Measurements from ENCODE around the gene ARF5. TPM values are rescaled to one million over a fixed set of nuclear protein-coding genes. Genes with fewer than 3 reads are reported as not detected.
"Not testable (repeated sequence)": the region's sequence is repeated elsewhere in the genome, so short reads cannot be mapped to it uniquely, and the experiment has no call there.

Gene ARF5
- total RNA-seq, 2 donors from 2014 or later, result 107 to 165 TPM

DNA sequence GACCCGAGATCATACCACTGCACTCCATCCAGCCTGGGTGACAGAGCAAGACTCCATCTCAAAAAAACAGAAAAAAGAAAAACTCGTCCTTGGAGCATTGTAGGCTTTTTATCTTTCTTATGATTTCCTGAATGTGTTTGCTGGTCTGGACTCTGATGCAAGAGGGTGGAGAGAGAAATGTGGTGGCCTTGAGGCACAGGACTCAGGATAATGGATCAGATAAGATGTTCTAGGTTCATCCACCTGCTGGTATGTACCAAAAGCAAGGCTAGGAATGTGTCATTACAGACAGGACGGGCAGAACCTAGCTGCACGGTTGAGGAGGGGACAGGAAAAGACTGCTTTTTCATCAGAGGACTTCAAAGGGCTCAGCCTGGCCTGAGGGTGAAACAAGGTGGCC lies 36.3 kb upstream of the ARF5 start:
- TF ChIP-seq, protein P1, sequence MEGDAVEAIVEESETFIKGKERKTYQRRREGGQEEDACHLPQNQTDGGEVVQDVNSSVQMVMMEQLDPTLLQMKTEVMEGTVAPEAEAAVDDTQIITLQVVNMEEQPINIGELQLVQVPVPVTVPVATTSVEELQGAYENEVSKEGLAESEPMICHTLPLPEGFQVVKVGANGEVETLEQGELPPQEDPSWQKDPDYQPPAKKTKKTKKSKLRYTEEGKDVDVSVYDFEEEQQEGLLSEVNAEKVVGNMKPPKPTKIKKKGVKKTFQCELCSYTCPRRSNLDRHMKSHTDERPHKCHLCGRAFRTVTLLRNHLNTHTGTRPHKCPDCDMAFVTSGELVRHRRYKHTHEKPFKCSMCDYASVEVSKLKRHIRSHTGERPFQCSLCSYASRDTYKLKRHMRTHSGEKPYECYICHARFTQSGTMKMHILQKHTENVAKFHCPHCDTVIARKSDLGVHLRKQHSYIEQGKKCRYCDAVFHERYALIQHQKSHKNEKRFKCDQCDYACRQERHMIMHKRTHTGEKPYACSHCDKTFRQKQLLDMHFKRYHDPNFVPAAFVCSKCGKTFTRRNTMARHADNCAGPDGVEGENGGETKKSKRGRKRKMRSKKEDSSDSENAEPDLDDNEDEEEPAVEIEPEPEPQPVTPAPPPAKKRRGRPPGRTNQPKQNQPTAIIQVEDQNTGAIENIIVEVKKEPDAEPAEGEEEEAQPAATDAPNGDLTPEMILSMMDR (IDR thresholded peaks at IDR 0.05), result no peak
- H3K4me1 ChIP-seq (ENCODE audit: control insufficient read depth in 1 of 2, low read depth in 2 of 2), result no peaks in the 10 kb centered on the region
- H3K9me3 ChIP-seq, result no peaks in the 10 kb centered on the region
- H3K4me3 ChIP-seq, result no peak overlapping the region
- no peaks in the 10 kb centered on the region for H3K27me3 ChIP-seq (replicated peaks; ENCODE audit: insufficient read depth)
- no peaks in the 10 kb centered on the region for H3K36me3 ChIP-seq
- ATAC-seq (ENCODE audit: insufficient number of reproducible peaks, low FRiP score, low read depth) (no peak), DNase-seq (ENCODE audit: low spot score) (no peak)
- H3K27ac ChIP-seq, result no peak overlapping the region

DNA sequence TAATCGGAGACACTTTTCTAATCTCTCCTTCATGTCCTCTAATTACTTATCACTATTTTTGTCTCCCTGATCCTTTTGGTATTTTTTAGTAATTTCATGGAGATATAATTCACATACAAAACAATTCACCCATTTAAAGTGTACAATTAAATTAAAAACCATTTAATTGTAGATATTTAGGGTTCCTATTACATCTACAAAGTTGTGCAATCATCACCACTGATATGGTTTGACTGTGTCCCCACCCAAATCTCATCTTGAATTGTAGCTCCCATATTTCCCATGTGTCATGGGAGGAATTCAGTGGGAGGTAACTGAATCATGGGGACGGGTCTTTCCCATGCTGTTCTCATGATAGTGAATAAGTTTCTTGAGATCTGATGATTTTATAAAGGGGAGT lies 31.8 kb upstream of the ARF5 start:
- Histone ChIP-seq H3K27ac (no peak overlapping the region), H3K36me3 (no peaks in the 10 kb centered on the region), H3K4me3 (no peak overlapping the region), H3K9me3 (no peaks in the 10 kb centered on the region), H3K4me1 (ENCODE audit: control insufficient read depth in 1 of 2, low read depth in 2 of 2) (no peaks in the 10 kb centered on the region), H3K27me3 (replicated peaks; ENCODE audit: insufficient read depth) (no peaks in the 10 kb centered on the region)
- TF ChIP-seq, protein P1 (IDR thresholded peaks at IDR 0.05), result no peak
- no peak for DNase-seq (ENCODE audit: low spot score)
- no peak for ATAC-seq (ENCODE audit: insufficient number of reproducible peaks, low FRiP score, low read depth)

DNA sequence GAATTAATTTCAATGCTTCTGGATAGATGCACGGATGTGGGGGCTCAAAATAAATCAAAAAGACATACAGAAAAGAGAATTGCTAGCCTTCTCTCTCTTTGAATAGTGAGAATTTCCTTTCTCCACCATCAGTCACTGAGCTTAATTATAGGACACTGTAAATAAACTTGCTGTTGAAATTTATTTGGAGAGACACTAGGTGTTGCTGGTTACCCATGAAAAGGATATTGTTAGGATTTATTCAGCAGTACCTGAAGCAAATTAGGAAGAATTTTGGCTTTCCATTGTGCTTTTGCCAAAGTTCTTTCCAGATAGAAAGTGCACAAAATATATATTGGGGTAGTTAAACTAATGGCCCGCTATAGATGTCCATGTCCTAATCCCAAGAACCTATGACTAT lies 30.4 kb upstream of the ARF5 start:
- Histone ChIP-seq H3K9me3 (no peaks in the 10 kb centered on the region), H3K27me3 (replicated peaks; ENCODE audit: insufficient read depth) (no peaks in the 10 kb centered on the region), H3K4me3 (no peak overlapping the region), H3K36me3 (no peaks in the 10 kb centered on the region), H3K27ac (no peak overlapping the region), H3K4me1 (ENCODE audit: control insufficient read depth in 1 of 2, low read depth in 2 of 2) (no peaks in the 10 kb centered on the region)
- TF ChIP-seq, protein P1 (IDR thresholded peaks at IDR 0.05), result no peak
- no peak for DNase-seq (ENCODE audit: low spot score)
- ATAC-seq (ENCODE audit: insufficient number of reproducible peaks, low FRiP score, low read depth), result no peak

DNA sequence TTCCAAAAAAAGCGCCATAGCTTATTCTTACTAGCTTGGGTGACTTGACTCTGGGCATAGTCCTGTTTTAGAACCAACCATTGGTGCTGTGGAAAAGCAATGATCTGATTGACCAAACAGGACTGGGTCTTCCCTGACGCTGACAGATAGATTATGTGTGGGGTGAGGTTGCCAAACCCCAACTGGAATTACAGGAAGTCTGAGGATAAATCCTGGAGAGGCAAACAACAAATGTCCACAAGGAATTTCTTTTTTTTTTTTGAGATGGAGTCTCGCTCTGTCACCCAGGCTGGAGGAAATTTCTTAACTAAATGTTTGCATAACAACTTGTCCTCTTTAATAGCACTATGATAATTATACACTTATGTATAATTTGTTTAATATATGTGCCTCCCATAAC lies 22.0 kb upstream of the ARF5 start:
- no peak overlapping the region for H3K27ac ChIP-seq
- H3K4me1 ChIP-seq (ENCODE audit: control insufficient read depth in 1 of 2, low read depth in 2 of 2), result no peaks in the 10 kb centered on the region
- H3K9me3 ChIP-seq, result no peaks in the 10 kb centered on the region
- H3K4me3 ChIP-seq, result no peak overlapping the region
- H3K36me3 ChIP-seq, result no peaks in the 10 kb centered on the region
- DNase-seq (ENCODE audit: low spot score) (no peak), ATAC-seq (ENCODE audit: insufficient number of reproducible peaks, low FRiP score, low read depth) (no peak)
- no peaks in the 10 kb centered on the region for H3K27me3 ChIP-seq (replicated peaks; ENCODE audit: insufficient read depth)
- TF ChIP-seq, protein P1 (IDR thresholded peaks at IDR 0.05), result no peak

DNA sequence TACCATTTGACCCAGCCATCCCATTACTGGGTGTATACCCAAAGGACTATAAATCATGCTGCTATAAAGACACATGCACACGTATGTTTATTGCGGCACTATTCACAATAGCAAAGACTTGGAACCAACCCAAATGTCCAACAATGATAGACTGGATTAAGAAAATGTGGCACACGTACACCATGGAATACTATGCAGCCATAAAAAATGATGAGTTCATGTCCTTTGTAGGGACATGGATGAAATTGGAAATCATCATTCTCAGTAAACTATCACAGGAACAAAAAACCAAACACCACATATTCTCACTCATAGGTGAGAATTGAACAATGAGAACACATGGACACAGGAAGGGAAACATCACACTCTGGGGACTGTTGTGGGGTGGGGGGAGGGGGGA lies 20.2 kb upstream of the ARF5 start:
- DNase-seq (ENCODE audit: low spot score); H3K27me3 ChIP-seq (replicated peaks; ENCODE audit: insufficient read depth); H3K9me3 ChIP-seq; H3K4me1 ChIP-seq (ENCODE audit: control insufficient read depth in 1 of 2, low read depth in 2 of 2); H3K4me3 ChIP-seq; H3K36me3 ChIP-seq; H3K27ac ChIP-seq; ATAC-seq (ENCODE audit: insufficient number of reproducible peaks, low FRiP score, low read depth): not testable (repeated sequence)

DNA sequence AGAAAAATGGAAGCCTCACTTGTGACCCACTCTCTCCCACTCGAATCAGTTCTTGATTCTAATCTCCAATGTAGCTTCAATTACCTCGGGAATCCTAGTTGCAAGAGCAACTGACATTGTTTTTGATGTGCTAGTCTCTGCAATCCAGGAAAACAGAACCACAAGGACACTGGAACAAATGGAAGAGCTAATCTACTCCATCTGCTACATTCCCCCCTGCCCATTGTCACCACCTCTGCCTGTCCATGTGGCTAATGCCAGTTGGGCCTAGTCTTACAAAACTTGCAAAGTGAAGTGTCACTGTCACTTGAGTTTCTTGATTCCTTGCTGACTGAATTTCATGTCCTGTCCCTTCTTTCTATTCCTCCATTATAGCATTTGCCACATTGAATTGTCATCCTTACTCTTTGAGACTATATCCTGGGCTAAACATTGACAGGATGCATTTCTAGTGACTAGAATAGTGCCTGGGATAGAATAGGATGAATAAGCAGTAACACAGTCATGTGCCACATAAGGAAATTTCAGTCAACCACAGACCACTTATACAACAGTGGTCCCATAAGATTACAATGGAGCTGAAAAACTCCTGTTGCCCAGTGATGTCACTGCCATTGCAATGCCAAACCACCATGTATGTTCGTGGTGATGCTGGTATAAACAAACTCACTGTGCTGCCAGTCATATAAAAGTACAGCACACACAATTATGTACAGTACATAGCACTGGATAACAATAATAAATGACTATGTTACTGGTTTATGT lies 16.3 kb upstream of the ARF5 start:
- no peaks in the 10 kb centered on the region for H3K9me3 ChIP-seq
- no peak overlapping the region for H3K4me3 ChIP-seq
- no peak overlapping the region for H3K27ac ChIP-seq
- TF ChIP-seq, protein P1 (IDR thresholded peaks at IDR 0.05), result no peak
- DNase-seq (ENCODE audit: low spot score) (no peak), ATAC-seq (ENCODE audit: insufficient number of reproducible peaks, low FRiP score, low read depth) (no peak)
- H3K4me1 ChIP-seq (ENCODE audit: control insufficient read depth in 1 of 2, low read depth in 2 of 2), result no peaks in the 10 kb centered on the region
- no peaks in the 10 kb centered on the region for H3K27me3 ChIP-seq (replicated peaks; ENCODE audit: insufficient read depth)
- no peaks in the 10 kb centered on the region for H3K36me3 ChIP-seq

Data from thoracic aorta (tissue), 2 donors.